ENCODE measurements around the gene HGS.
"Not testable (repeated sequence)": the region's sequence is repeated elsewhere in the genome, so short reads cannot be mapped to it uniquely, and the experiment has no call there.

HGS gene

DNA sequence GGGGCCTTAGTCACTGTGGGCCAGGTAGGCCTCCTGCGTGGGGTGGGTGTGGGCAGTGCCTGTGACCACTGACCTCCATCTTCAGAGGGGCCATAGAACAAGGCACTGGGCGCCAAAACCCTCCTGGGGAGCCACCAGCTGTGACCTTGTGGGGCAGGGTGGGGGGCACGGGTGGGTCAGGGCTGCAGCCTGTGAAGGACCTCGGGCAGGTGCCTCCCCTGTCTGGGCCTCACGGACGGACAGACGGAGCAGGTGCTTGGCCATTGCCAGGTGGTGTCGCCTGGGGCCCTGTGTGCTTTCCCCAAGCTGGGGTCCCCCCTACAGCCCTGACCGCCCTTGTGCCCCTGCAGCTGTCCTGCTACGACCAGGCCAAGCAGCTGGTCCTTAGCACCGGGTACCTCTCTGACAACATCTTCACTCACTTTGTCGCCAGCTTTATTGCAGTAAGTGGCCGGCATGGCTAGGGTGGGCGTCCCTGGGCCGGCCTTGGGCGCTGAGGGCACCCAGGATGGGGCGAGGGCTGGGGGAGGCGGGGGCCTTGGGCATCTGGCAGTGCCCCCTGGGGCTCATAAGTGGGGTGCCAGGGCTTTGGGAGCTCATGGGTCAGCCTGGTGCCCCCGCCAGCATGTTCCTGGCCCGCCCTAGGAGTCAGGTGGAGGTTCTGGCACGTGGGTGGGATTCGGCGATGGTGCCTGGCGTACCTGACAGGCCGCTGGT lies 33.4 kb downstream of the HGS start:
- DNase-seq (ENCODE audit: low spot score) = no peak

DNA sequence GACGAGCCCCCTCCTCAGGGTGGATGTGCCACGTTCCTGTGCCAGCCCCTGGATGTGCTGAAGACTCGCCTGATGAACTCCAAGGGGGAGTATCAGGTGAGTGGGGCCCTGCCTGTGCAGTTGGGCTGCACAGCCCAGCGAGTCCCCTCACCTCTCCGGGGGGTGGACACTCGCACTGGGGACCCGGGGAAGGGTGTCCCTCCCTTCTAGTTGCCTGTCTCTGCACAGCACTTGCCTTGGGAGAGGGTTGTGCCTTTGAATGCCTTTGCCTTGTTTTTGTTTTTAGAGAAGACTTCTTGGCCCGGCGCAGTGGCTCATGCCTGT lies 33.9 kb downstream of the HGS start:
- DNase-seq (ENCODE audit: low spot score) = no peak

DNA sequence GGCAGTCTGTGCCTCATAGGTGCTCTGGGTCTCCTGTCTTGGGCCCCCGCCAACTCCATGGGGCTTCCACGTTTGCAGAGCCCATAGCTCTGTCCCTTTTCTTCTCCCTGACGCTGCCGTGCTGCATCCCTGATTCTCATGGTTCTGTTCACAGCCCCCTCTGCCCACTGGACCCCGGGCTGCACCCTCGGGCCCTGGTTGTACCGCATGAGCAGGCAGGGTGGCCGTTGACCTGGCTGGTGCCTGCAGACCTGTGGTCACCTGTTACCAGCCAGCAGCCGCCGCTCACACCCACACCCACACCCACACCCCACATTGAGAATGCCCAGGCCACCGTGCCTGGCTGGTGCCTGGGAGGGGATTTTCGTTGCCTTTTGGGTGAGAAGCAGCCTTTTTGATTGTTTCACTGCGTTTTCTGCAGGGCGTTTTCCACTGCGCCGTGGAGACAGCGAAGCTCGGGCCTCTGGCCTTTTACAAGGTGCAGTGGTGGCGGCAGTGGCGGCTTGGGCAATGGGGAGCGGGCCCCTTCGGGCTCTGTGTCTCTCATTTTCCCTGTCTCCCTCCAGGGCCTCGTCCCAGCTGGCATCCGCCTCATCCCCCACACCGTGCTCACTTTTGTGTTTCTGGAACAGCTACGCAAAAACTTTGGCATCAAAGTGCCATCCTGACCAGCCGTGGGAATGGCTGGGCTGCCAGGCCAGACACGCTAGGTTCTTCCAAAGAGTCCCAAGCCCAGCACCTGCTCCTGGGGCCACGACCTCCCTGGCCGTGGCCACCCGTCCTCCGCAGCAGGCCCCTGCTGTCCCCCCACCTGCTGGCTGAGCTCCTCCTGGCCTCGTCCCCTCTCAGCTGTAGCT lies 35.8 kb downstream of the HGS start:
- DNase-seq (ENCODE audit: low spot score) = no peak

DNA sequence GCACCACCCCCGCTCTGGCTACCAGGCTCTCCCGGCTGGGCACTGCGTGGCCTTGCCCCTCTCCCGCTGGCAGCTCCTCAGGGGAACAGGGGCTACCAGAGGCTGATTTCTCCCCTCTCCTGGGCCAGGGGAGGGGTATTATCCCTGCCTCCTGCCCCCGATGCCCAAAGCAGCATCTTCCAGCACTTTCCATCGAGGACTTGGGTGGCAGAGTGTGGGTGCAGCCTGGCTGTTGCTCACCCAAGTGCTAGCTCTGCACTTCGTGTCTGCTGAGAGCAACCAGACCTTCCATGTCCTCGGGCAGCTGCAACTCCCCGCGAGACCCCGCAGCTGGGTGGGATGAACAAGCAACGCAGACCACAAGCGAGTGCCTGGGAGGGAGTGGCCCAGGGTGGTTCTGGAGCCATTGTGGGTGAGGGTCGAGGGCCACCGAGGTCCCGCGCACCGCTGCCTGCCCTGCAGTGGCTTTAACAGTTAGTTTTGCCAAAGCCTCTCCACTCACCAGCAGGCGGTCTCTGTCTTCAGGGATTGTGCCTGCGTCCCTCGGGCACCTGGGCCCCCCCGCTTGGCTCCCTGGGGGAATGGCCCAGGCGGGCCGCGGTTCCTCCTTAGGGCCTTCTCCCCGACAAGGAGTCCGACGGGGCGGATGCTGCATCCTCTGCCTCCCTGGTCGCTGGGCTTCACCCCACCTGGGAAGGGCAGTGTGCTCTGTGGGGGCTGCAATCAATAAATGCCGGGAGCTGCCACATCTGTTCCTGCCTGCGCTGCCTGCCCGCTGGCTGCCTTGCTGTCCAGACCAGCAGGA lies 36.7 kb downstream of the HGS start:
- DNase-seq (ENCODE audit: low spot score) = no peak

DNA sequence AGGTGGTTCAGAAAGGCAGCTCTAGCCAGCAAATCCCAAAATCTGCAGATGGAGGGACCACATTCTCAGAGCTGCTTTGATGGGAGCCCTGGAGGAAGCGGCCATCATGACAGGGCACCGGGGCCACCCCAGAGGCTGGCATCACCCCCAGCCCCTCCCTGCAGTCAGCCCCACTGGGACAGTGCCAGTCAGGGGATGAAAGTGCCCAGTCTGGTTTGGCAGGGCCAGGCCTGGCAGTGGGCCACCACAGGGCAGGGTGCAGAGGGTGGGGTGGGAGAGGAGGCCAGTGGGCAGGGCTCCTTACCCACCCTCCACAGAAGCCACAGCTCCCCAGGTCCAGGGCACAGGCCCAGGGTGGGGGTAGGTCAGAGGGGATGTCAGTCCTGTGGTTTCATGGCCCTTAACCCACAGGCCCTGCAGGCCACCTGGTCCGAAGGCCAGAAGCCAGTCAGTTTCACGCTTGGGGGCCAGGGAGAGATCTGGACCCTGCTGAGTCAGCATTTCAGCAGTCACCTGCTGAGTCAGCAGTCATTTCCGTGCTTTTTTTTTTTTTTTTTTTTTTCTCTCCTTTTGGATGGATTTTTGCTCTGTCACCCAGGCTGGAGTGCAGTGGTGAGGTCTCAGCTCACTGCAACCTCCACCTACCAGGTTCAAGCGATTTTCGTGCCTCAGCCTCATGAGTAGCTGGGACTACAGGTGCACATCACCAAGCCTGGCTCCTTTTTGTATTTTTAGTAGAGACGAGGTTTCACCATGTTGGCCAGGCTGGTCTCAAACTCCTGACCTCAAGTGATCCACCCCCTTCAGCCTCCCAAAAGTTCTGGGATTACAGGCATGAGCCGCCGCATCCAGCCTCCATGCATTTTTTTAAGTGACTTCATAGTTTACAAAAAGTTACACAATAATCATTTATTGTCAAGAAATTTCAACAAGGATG lies 38.6 kb downstream of the HGS start:
- DNase-seq (ENCODE audit: low spot score) = no peak

DNA sequence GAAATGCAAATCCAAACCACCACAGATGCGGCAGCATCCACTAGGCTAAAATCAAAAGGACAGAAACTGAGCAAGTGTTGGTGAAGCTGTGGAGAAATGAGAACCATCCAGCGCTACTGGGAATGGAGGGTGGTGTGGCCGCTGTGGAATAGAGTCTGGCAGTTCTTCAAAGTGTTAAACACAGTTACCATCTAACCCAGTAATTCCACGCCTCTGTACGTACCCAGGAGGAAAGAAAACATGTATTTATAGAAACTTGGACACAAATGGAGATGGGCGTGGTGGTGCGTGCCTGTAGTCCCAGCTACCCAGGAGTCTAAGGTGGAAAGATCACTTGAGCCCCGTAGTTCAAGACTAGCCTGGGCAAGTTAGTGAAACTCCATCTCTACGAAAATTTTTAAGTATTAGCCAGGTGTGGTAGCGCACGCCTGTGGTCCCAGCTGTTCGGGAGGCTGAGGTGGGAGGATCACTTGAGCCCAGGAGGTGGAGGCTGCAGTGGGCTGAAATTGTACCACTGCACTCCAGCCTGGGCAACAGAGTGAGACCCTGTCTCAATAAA lies 39.9 kb downstream of the HGS start:
- DNase-seq (ENCODE audit: low spot score) = no peak

DNA sequence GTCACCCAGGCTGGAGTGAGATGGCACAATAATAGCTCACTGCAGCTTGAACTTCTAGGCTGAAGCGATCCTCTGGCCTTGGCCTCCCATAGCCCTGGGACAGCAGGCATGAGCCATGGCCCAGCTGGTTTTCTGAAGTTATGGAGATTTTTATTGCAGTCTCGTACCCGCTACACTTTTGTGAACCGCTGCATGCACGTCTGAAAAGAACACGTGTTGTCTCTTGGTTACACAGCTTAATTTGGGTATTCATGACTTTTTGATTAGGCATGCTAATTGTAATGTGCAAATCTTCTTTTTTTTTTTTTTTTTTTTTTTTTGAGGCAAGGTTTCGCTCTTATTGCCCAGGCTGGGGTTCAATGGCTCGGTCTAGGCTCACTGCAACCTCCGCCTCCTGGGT lies 41.6 kb downstream of the HGS start:
- DNase-seq (ENCODE audit: low spot score) = no peak

DNA sequence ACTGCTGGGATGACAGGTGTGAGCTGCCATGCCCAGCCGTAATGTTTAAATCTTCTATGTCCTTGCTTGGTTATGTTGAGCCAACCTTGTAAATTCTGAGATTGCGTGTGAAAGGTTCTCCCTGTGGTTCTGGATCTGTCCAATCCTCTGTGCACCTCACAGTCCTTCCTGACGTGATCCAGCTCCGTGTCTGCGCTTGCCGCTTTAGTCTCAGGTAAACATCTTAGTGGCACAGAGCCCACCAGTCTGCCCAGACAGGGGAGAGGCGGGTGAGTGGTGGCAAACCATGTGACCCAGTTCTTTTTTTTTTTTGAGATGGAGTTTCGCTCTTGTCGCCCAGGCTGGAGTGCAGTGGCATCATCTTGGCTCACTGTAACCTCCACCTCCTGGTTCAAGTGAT lies 42.2 kb downstream of the HGS start:
- no peak for DNase-seq (ENCODE audit: low spot score)

DNA sequence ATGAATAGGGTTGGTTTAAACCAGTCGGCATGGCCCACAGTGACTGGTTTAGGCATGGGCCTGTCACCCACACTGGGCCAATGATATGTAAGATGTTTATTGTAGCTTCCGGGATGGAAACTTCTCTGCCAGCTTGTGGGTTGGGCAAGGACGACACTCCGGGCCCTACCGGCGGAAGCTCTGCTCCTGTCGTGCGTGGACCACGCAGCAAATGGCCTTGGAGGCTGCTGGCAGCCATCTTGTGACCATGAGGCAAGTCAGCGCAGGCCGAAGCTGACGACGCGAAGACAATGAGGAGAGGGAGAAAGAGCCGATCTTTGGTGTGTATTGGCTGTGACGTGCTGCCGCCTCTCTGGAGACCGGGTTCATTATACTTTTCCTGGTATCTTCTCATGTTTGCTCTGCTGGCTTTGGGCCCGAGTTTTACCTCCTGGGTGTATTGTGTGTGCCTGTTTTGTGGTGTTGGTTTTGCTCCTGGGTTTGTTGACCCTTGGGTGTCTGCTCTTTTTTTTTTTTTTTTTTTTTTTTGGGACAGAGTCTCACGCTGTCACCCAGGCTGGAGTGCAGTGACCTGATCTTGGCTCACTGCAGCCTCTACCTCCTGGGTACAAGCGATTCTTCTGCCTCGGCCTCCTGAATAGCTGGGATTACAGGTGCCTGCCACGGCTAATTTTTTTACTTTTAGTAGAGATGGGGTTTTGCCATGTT lies 43.7 kb downstream of the HGS start:
- DNase-seq (ENCODE audit: low spot score) = no peak

DNA sequence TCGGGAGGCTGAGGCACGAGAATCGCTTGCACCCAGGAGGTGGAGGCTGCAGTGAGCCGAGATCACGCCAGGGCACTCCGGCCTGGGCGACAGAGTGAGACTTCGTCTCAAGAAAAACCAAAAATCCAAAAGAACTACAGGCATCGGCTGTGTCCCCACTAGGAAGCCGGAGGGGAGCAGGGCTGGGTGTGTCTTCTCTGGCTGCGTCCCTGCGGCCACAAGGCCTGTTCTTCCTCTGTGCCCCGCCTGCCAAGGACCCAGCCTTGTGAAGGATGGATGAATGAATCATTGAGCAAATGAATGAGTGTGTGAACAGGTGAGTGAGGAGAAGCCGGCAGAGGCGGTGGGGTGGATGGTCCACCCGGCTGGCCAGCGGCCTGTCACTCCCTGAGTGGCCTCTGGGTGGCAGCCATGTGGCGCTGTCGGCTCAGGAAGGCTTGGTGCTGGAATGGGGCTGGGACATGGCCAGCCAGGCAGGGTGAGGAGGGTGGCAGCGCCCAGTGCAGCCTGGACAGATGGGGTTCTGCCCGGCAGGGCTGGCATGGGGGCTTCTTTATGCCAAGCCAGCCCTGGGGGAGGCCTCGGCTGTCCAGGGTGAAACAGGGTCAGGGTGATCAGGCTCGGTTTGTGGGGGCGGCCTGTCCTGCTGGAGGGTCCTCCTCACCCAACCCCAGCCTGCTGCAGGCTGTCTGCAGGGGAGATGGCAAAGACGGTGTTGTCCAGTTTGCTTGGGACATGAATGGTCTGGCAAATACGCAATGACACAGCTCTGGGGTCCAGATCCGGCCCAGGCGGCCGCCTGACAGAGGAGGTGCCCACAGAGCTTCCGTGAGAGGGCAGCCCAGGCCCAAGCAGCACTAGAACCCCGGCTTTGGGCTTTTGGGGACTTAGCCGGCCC lies 49.9 kb downstream of the HGS start:
- peak; percentile 71 for DNase-seq (ENCODE audit: low spot score)

DNA sequence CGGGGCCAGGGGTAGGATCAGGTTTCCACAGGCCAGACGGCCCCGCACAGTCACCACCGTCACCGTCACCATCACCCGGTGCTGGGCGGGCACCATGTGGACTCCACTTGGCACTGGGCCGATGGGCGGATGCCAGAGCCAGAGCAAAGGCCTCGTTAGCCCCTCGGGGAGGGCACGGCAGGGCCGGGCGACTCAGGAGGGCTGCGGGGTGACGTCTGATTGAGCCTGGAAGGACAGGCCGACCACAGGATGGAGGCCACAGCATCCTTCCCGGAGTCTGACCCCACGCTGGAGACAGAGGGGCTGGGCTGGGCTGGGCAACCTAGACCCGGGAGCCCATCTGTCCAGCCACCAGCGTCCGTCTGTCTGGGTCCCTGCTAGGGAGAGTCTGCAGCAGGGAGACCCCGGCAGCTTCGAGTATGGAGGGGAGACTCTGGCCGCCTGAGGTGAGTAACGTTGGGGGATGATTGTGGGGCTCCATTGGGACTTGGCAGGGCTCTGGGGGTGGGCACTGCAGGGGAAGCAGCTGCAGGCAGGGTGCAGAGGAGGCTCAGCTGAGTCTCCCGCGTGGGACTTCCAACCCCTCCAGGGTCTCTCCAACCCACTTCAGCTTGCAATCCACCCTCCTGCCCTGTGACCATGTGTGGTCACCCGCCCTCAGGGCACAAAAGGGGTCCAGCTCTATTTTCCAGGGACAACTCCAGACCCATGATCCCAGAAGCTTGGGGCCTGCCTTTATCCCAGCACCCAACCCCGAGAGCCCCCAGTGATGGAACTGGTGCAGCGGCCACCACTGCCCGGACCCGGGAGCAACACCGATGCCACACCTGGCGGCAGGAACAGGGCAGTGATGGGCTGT lies 50.8 kb downstream of the HGS start:
- no peak for DNase-seq (ENCODE audit: low spot score)

DNA sequence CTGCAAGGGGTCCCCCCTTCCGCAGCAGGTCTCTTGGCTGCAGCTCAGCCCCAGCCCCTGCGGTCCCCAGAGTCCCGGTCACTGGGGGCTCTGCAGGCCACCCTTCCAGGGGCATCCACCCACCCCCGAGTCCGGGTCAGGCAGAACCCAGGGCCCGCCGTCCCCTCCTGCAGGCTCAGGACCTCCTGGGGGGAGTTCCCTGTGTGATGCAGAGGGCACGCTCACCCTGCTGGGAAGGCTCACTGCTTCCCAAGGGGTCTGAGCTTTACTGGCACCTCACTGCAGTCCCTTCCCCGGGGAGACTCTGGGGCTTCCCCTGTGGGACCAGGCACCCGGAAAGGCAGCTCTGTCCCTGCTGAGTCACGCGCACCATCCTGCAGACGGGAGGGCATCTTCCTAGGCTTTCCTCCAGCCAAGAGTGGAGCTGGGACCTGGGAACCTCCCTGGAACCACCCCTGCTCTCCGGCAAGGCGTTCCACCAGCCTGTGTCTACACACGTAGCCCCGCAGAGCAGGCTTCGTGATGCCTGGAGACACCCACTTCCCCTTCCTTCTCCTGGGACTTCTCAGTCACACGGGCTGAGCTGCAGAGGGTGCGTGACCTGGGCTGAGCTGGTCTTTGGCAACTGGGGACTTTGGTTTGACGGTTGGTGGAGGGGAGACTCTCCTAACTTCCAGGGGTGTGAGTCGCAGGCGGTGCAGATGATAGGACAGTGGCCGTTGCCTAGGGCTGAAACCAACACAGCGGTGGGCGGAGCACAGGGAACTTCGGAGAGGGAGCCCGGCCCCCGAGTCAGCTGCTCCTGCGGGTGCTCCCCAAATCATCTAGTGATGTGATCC lies 51.7 kb downstream of the HGS start:
- DNase-seq (ENCODE audit: low spot score) = no peak

DNA sequence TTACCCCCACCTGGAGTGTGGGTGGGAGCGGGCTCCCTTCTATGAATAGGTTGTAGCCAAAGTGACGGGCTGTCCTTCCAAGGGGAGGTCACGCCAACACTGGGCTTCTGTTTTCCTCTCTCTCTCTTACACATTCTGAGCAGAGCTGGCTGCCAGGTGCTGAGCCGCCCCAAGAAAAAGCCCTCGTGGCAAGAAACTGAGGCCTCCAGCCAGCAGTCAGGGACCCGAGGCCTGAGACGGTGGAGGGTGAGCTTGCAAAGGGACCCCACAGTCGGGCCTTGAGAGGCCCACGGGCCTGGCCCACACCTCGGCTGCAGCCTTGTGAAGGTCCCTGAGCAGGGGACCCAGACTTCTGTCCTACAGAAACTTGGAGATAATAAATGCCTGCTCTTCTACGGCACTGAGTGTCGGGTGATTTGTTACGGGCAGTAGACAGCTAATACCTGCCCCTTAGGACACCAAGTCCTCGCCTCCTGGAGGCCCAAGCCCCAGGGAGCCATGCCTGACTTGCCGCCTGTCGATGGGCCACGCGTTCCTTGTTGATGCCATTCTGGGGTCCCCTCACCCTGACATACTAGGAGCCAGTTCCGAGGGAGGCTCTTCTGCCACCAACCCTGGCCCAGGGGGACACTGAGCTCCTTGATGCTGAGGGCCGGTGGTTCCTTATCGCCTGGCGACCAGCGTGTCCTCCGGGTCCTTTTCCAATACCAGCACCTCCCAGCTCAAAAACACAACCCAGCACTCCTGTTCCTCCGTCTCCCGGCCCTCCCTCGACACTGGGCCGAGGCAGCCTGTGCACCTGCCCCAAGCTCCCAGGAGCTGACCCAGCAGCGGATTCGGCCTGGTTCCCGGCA lies 54.4 kb downstream of the HGS start:
- no peak for DNase-seq (ENCODE audit: low spot score)

DNA sequence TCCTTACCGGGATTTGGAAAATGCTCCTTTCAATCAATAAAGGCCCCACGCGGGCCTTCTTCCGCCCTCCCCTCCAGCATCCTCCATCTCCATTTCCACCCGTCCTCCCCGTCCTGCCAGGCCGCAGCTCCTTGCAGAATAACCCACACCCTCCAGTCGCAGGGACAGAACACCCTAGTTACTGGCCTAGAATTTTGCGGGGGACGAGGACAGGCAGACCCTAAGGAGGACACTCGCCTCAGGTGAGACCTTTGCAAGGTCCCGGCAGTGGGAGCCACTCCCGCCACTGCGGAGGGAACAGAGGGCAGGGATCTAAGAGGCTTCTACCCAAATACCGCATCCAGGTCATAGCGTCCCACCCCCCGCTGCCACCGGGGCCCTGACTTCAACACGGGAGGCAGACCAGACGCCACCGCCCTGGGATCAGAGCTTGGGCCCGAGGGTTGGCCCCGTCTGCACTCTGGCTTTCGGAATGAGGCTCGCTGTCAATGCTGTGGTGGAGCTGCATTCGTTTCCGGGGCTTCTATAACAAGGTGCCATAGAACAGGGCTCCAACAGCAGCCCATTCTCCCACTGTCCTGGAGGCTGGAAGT lies 55.1 kb downstream of the HGS start:
- DNase-seq (ENCODE audit: low spot score) = no peak

DNA sequence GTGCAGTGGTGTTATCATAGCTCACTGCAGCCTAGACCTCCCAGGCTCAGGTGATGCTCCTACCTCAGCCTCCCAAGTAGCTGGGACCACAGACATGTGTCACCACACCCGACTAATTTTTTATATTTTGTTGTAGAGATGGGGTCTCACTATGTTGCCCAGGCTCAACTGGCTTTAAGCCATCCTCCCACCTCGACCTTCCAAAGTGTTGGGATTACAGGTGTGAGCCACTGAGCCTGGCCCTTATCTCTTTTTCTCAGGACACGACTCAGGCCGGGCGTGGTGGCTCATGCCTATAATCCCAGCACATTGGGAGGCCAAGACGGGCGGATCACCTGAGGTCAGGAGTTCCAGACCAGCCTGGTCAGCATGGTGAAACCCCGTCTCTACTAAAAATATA lies 55.8 kb downstream of the HGS start:
- not testable (repeated sequence) for DNase-seq (ENCODE audit: low spot score)

DNA sequence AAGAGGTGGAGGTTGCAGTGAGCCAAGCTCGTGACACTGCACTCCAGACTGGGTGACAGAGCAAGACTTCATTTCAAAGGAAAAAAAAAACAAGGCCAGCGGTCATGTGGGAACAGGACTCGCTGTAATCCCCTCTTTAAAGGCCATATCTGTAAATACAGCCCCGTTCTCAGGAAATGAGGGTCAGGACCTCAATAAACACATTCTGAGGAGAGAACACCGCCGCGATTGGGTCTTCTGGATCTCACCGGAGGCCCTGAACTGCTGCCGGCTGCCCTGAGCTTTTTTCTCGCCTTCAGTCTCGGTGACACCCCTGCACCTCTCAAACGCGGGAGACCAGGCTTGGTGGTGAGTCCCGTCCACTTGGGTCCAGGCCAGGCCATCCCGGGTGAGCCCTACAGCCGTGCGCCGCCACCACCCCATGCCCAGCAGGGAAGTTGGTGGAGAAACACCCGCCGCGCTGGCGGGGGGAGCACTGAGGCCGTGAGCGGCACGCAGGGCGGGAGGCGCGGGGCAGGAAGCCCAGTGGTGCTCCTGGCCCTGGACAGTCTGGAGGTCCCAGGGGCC lies 56.7 kb downstream of the HGS start:
- DNase-seq (ENCODE audit: low spot score) = no peak
